ENCODE data around the gene C2CD2.

Gene C2CD2

DNA sequence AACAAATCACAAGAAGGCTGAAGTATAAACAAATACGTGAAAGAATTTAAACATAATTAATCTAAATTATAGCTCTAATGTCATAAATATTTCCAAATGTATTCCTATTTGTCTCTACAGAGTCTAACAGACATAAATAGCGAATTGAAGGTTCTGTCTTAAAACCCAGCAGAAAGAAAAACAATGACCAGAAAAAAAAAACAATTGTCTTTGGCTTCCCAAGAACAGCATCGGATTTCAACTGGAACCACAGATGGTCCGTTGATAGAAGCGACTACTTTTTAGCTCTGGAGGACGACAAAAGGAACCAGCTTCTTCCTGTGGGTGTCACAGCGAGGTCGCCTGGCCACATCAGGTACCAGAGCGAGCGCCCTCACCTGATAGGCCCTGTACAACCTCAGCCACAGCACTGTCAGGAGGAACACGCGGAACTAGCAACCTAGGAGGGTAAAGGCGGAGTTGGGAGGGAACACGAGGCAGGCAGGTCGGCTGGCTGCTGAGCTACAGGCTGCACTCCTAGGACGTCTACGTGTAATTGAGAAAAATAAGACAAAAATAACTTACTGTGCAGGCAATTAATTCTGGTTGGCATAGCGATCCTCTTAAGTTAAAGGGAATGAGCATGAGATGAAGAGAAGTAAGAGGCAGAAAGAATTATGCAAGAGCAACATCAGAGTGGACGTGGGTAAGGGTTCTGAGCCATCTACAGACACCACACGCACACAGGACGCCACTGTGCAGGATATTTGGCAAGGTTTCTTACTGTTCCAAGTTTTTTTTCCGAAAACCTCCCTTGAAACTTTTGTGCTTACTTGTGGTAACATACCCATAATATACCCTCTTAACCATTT lies 58.0 kb downstream of the C2CD2 start:
- DNase-seq (ENCODE audit: low read depth in 1 of 2, low spot score in 1 of 2): no peak
- no peaks in the 10 kb centered on the region for H3K27me3 ChIP-seq (ENCODE audit: insufficient read depth, poor library complexity, severe bottlenecking)
- TF ChIP-seq SPI1 (IDR thresholded peaks at IDR 0.05; ENCODE audit: borderline replicate concordance, low read depth) (no peak), GABPA (IDR thresholded peaks at IDR 0.05; ENCODE audit: low read depth) (no peak), POLR2AphosphoS5 (IDR thresholded peaks at IDR 0.05; ENCODE audit: low read depth) (no peak)
- TF ChIP-seq, protein P1, sequence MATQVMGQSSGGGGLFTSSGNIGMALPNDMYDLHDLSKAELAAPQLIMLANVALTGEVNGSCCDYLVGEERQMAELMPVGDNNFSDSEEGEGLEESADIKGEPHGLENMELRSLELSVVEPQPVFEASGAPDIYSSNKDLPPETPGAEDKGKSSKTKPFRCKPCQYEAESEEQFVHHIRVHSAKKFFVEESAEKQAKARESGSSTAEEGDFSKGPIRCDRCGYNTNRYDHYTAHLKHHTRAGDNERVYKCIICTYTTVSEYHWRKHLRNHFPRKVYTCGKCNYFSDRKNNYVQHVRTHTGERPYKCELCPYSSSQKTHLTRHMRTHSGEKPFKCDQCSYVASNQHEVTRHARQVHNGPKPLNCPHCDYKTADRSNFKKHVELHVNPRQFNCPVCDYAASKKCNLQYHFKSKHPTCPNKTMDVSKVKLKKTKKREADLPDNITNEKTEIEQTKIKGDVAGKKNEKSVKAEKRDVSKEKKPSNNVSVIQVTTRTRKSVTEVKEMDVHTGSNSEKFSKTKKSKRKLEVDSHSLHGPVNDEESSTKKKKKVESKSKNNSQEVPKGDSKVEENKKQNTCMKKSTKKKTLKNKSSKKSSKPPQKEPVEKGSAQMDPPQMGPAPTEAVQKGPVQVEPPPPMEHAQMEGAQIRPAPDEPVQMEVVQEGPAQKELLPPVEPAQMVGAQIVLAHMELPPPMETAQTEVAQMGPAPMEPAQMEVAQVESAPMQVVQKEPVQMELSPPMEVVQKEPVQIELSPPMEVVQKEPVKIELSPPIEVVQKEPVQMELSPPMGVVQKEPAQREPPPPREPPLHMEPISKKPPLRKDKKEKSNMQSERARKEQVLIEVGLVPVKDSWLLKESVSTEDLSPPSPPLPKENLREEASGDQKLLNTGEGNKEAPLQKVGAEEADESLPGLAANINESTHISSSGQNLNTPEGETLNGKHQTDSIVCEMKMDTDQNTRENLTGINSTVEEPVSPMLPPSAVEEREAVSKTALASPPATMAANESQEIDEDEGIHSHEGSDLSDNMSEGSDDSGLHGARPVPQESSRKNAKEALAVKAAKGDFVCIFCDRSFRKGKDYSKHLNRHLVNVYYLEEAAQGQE (IDR thresholded peaks at IDR 0.05; ENCODE audit: insufficient replicate concordance, low read depth): no peak
- TF ChIP-seq, protein P2, sequence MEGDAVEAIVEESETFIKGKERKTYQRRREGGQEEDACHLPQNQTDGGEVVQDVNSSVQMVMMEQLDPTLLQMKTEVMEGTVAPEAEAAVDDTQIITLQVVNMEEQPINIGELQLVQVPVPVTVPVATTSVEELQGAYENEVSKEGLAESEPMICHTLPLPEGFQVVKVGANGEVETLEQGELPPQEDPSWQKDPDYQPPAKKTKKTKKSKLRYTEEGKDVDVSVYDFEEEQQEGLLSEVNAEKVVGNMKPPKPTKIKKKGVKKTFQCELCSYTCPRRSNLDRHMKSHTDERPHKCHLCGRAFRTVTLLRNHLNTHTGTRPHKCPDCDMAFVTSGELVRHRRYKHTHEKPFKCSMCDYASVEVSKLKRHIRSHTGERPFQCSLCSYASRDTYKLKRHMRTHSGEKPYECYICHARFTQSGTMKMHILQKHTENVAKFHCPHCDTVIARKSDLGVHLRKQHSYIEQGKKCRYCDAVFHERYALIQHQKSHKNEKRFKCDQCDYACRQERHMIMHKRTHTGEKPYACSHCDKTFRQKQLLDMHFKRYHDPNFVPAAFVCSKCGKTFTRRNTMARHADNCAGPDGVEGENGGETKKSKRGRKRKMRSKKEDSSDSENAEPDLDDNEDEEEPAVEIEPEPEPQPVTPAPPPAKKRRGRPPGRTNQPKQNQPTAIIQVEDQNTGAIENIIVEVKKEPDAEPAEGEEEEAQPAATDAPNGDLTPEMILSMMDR (IDR thresholded peaks at IDR 0.05; ENCODE audit: insufficient read depth, low read length): no peak
- H3K27ac ChIP-seq (replicated peaks): no peak overlapping the region
- no peak overlapping the region for H3K4me3 ChIP-seq (replicated peaks; ENCODE audit: insufficient read depth, low read length)

DNA sequence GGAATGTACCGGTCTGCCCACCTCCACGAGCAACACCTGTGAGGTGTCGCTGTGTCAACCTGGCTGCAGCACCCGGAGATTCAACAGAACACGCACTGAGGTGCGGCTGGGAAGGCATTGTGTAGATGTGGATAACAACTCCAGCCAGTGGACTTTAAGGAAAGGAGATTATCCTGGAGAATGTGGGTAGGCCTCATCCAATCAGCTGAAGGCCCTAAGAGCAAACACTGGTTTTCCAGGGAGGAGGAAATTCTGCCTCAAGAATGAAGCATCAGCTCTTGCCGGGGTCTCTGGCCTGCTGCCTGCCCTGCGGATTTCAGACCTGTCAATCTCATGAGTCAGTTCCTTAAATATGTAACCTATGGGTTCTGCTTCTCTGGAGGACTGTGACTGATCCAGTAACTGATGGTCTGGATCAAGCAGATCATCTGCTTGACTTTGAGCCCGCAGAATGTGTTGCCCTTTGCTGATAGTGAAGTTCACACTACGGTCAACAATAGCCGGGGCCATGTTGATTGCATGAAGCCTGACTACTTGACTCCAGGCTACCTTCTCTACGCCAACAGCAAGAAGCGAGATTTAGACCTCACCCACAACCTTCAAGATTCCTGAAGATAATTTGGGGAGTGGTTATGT lies 58.8 kb downstream of the C2CD2 start:
- no peak overlapping the region for H3K4me3 ChIP-seq (replicated peaks; ENCODE audit: insufficient read depth, low read length)
- H3K27me3 ChIP-seq (ENCODE audit: insufficient read depth, poor library complexity, severe bottlenecking): no peaks in the 10 kb centered on the region
- no peak for DNase-seq (ENCODE audit: low read depth in 1 of 2, low spot score in 1 of 2)
- no peak for TF ChIP-seq SPI1 (IDR thresholded peaks at IDR 0.05; ENCODE audit: borderline replicate concordance, low read depth)
- no peak overlapping the region for H3K27ac ChIP-seq (replicated peaks)

DNA sequence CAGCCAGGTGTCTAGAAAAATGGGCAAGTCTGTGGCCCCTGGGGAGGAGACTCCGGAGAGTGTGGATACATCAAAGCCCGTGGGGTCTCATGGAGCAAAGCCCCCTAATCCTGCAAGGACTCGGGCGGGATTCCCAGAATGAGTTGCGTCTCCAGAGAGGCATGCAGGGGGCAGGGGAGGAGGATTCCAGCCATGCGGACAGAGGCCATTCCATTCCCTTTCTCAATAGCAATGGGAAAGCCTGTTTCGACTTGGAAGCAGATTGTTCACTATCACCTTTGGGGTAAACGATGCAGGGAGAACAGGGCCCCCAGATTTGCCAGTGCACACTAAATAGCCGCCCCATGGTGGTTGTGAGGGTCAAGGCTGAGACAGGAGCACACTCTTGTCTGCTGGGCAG lies 59.3 kb downstream of the C2CD2 start:
- Histone ChIP-seq H3K27me3 (ENCODE audit: insufficient read depth, poor library complexity, severe bottlenecking) (no peaks in the 10 kb centered on the region), H3K27ac (replicated peaks) (no peak overlapping the region), H3K4me3 (replicated peaks; ENCODE audit: insufficient read depth, low read length) (no peak overlapping the region)
- DNase-seq (ENCODE audit: low read depth in 1 of 2, low spot score in 1 of 2): no peak
- TF ChIP-seq POLR2AphosphoS5 (IDR thresholded peaks at IDR 0.05; ENCODE audit: low read depth) (no peak), GABPA (IDR thresholded peaks at IDR 0.05; ENCODE audit: low read depth) (no peak), SPI1 (IDR thresholded peaks at IDR 0.05; ENCODE audit: borderline replicate concordance, low read depth) (no peak)
- TF ChIP-seq, protein P2 (IDR thresholded peaks at IDR 0.05; ENCODE audit: insufficient read depth, low read length): no peak
- TF ChIP-seq, protein P1 (IDR thresholded peaks at IDR 0.05; ENCODE audit: insufficient replicate concordance, low read depth): no peak

DNA sequence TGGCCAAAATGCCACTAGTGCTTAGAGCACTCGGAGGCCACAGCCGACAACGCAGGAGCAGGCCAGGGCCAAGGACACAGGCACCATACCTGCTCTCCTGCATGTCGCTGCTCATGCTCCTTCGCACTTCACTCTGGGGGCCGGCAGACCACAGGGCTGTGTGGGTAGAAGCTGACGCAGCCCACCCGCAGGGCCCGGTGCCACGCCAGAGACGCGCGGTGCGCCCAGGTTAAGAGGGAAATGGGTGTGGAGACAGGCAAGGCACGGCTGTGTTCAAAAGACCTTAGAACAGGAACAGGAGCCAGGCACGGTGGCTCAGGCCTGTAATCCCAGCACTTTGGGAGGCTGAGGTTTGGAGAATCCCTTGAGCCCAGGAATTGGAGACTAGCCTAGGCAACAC lies 61.1 kb downstream of the C2CD2 start:
- DNase-seq (ENCODE audit: low read depth in 1 of 2, low spot score in 1 of 2): no peak
- no peak overlapping the region for H3K4me3 ChIP-seq (replicated peaks; ENCODE audit: insufficient read depth, low read length)
- no peak overlapping the region for H3K27ac ChIP-seq (replicated peaks)
- H3K27me3 ChIP-seq (ENCODE audit: insufficient read depth, poor library complexity, severe bottlenecking): no peaks in the 10 kb centered on the region
- TF ChIP-seq SPI1 (IDR thresholded peaks at IDR 0.05; ENCODE audit: borderline replicate concordance, low read depth) (no peak), POLR2AphosphoS5 (IDR thresholded peaks at IDR 0.05; ENCODE audit: low read depth) (no peak), GABPA (IDR thresholded peaks at IDR 0.05; ENCODE audit: low read depth) (no peak)
- TF ChIP-seq, protein P2 (IDR thresholded peaks at IDR 0.05; ENCODE audit: insufficient read depth, low read length): no peak
- TF ChIP-seq, protein P1 (IDR thresholded peaks at IDR 0.05; ENCODE audit: insufficient replicate concordance, low read depth): no peak
